NCI-H2107 treated with DMSO at 0.1 percent for 48 hours (cell line): Measurements from ENCODE around the gene TMEM184A.

ENCODE experiments used
- DNase-seq: peaks from one replicate; lab custom pipeline; 2025; ENCODE audit not compliant: unreplicated experiment; lab: John Stamatoyannopoulos, UW

TMEM184A gene

GRCh38 chr7:1555813-1556543 lies at the start of gene TMEM184A:
Gene TMEM184A (minus strand): TSS chr7:1556205. CDS start chr7:1555484, 721 bp downstream.
- peak; percentile 97 for DNase-seq

GRCh38 chr7:1604383-1604782 lies 48.4 kb upstream of the TMEM184A start:
- no peak for DNase-seq

GRCh38 chr7:1603346-1604225 lies 47.6 kb upstream of the TMEM184A start:
- no peak for DNase-seq

- DNase-seq = no peak
These were observed 46.4 kb upstream of the TMEM184A start for GRCh38 chr7:1602386-1602785.

- no peak for DNase-seq
These were observed 46.0 kb upstream of the TMEM184A start for GRCh38 chr7:1601956-1602355.

- no peak for DNase-seq
These were observed 43.8 kb upstream of the TMEM184A start for GRCh38 chr7:1599640-1600395.

- DNase-seq = no peak
These were observed 43.1 kb upstream of the TMEM184A start for GRCh38 chr7:1598961-1599639.

- no peak for DNase-seq
These were observed 42.3 kb upstream of the TMEM184A start for GRCh38 chr7:1598286-1598685.

- DNase-seq = no peak
These were observed 41.8 kb upstream of the TMEM184A start for GRCh38 chr7:1597791-1598190.

GRCh38 chr7:1597066-1597760 lies 41.2 kb upstream of the TMEM184A start:
- no peak for DNase-seq

- DNase-seq = no peak
These were observed 40.4 kb upstream of the TMEM184A start for GRCh38 chr7:1596181-1597043.

GRCh38 chr7:1595636-1596035 lies 39.6 kb upstream of the TMEM184A start:
- DNase-seq = no peak

GRCh38 chr7:1595027-1595426 lies 39.0 kb upstream of the TMEM184A start:
- no peak for DNase-seq

GRCh38 chr7:1593904-1594421 lies 38.0 kb upstream of the TMEM184A start:
- no peak for DNase-seq

GRCh38 chr7:1593091-1593866 lies 37.3 kb upstream of the TMEM184A start:
- no peak for DNase-seq

- no peak for DNase-seq
These were observed 36.4 kb upstream of the TMEM184A start for GRCh38 chr7:1592299-1592871.

- no peak for DNase-seq
These were observed 35.9 kb upstream of the TMEM184A start for GRCh38 chr7:1591876-1592275.

GRCh38 chr7:1591396-1591795 lies 35.4 kb upstream of the TMEM184A start:
- DNase-seq = no peak
